HEK293 (cell line): Measurements from ENCODE around the gene RB1.

ENCODE experiments used
- CTCF ChIA-PET: fragments of 350-600 bp; formaldehyde crosslinking; extraction: SDS; loops from one replicate; lab custom pipeline; 2021; ENCODE audit warnings: antibody characterized with exemption; lab: Yijun Ruan, JAX
- POLR2A ChIA-PET: fragments of 300-600 bp; formaldehyde crosslinking; extraction: SDS; loops from one replicate; lab custom pipeline; 2020; ENCODE audit warnings: antibody characterized with exemption, inconsistent platforms; lab: Yijun Ruan, JAX
- H3K27ac ChIP-seq: fragments of 200-500 bp; sonication (Bioruptor generic); 2 replicates; pipeline ENCODE4 v1.5.1; 2014; ENCODE audit warnings: low read depth, low read length, control low read depth, inconsistent platforms; ENCODE audit errors: extremely low read depth
- H3K36me3 ChIP-seq, 2 experiments: fragments of 200-500 bp in 1 of 2; sonication (Bioruptor generic) in 1 of 2; 1 replicate in 1 of 2; 2 replicates in 1 of 2; pipeline ENCODE4 v1.5.1; 2014 to 2017; ENCODE audit warnings: inconsistent platforms in 2 of 2, low read length in 2 of 2; ENCODE audit not compliant: control insufficient read depth in 2 of 2, insufficient read depth in 1 of 2
- H3K4me1 ChIP-seq: fragments of 200-500 bp; sonication (Bioruptor generic); 2 replicates; pipeline ENCODE4 v1.5.1; 2014; ENCODE audit warnings: mild to moderate bottlenecking, low read length, inconsistent platforms; ENCODE audit not compliant: control insufficient read depth, insufficient read depth
- H3K4me3 ChIP-seq: 2 replicates; pipeline ENCODE4 v1.5.1; 2011; ENCODE audit warnings: low read depth, mild to moderate bottlenecking, control low read depth, low read length, moderate library complexity
- H3K9me3 ChIP-seq: fragments of 200-500 bp; sonication (Bioruptor generic); 2 replicates; pipeline ENCODE4 v1.5.1; 2014; ENCODE audit warnings: low read depth, low read length, inconsistent platforms; ENCODE audit not compliant: control insufficient read depth, insufficient read depth
- ATF2 ChIP-seq: fragments of 450-650 bp; formaldehyde crosslinking; IDR thresholded peaks from 2 replicates; pipeline ENCODE4 v1.5.1; 2016; ENCODE audit warnings: missing biosample characterization, missing genetic modification characterization, low read depth
- BCL11A ChIP-seq: fragments of 450-650 bp; formaldehyde crosslinking; IDR thresholded peaks from 2 replicates; pipeline ENCODE4 v1.5.1; 2016; ENCODE audit warnings: low read depth, missing biosample characterization, missing genetic modification characterization
- FEZF1 ChIP-seq: fragments of 450-650 bp; formaldehyde crosslinking; IDR thresholded peaks from 2 replicates; pipeline ENCODE4 v1.5.1; 2016; ENCODE audit warnings: missing biosample characterization, missing genetic modification characterization
- KLF9 ChIP-seq: fragments of 450-650 bp; formaldehyde crosslinking; IDR thresholded peaks from 2 replicates; pipeline ENCODE4 v1.5.1; 2016; ENCODE audit warnings: missing biosample characterization, missing genetic modification characterization, low read depth
- OVOL3 ChIP-seq: fragments of 450-650 bp; formaldehyde crosslinking; IDR thresholded peaks from 2 replicates; pipeline ENCODE4 v1.5.1; 2016; ENCODE audit warnings: missing biosample characterization, missing genetic modification characterization
- ZNF140 ChIP-seq: fragments of 450-650 bp; formaldehyde crosslinking; IDR thresholded peaks from 2 replicates; pipeline ENCODE4 v1.5.1; 2016; ENCODE audit warnings: missing biosample characterization, missing genetic modification characterization
- ZNF157 ChIP-seq: fragments of 450-650 bp; formaldehyde crosslinking; IDR thresholded peaks from 2 replicates; pipeline ENCODE4 v1.5.1; 2016; ENCODE audit warnings: missing biosample characterization, missing genetic modification characterization
- ZNF169 ChIP-seq: fragments of 450-650 bp; formaldehyde crosslinking; IDR thresholded peaks from 2 replicates; pipeline ENCODE4 v1.5.1; 2016; ENCODE audit warnings: missing biosample characterization, missing genetic modification characterization
- ZNF18 ChIP-seq: fragments of 450-650 bp; formaldehyde crosslinking; IDR thresholded peaks from 2 replicates; pipeline ENCODE4 v1.5.1; 2016; ENCODE audit warnings: missing biosample characterization, missing genetic modification characterization
- ZNF221 ChIP-seq: fragments of 450-650 bp; formaldehyde crosslinking; IDR thresholded peaks from 2 replicates; pipeline ENCODE4 v1.5.1; 2017; ENCODE audit warnings: missing biosample characterization, missing genetic modification characterization, borderline replicate concordance
- ZNF248 ChIP-seq: fragments of 450-650 bp; formaldehyde crosslinking; IDR thresholded peaks from 2 replicates; pipeline ENCODE4 v1.5.1; 2017; ENCODE audit warnings: missing biosample characterization, missing genetic modification characterization
- ZNF292 ChIP-seq: fragments of 450-650 bp; formaldehyde crosslinking; IDR thresholded peaks from 2 replicates; pipeline ENCODE4 v1.5.1; 2016; ENCODE audit warnings: low read depth, missing biosample characterization, missing genetic modification characterization, borderline replicate concordance
- ZNF37A ChIP-seq: fragments of 450-650 bp; IDR thresholded peaks from 2 replicates; pipeline ENCODE4 v1.5.1; 2018; ENCODE audit warnings: missing biosample characterization, missing genetic modification characterization
- ZNF473 ChIP-seq: fragments of 450-650 bp; formaldehyde crosslinking; IDR thresholded peaks from 2 replicates; pipeline ENCODE4 v1.5.1; 2017; ENCODE audit warnings: missing biosample characterization, missing genetic modification characterization
- ZNF501 ChIP-seq: fragments of 450-650 bp; formaldehyde crosslinking; IDR thresholded peaks from 2 replicates; pipeline ENCODE4 v1.5.1; 2016; ENCODE audit warnings: missing biosample characterization, missing genetic modification characterization
- ZNF530 ChIP-seq: fragments of 450-650 bp; formaldehyde crosslinking; IDR thresholded peaks from 2 replicates; pipeline ENCODE4 v1.5.1; 2016; ENCODE audit warnings: low read depth, missing biosample characterization, missing genetic modification characterization
- ZNF555 ChIP-seq: fragments of 450-650 bp; formaldehyde crosslinking; conservative IDR thresholded peaks from 2 replicates; pipeline ENCODE4 v1.5.1; 2017; ENCODE audit warnings: missing biosample characterization, mild to moderate bottlenecking, missing genetic modification characterization, inconsistent platforms
- ZNF596 ChIP-seq: fragments of 450-650 bp; IDR thresholded peaks from 2 replicates; pipeline ENCODE4 v1.5.0; 2018; ENCODE audit warnings: missing biosample characterization, mild to moderate bottlenecking, missing genetic modification characterization, moderate library complexity
- ZNF629 ChIP-seq: fragments of 450-650 bp; formaldehyde crosslinking; IDR thresholded peaks from 2 replicates; pipeline ENCODE4 v1.5.1; 2017; ENCODE audit warnings: missing biosample characterization, missing genetic modification characterization
- ZNF701 ChIP-seq: fragments of 450-650 bp; formaldehyde crosslinking; IDR thresholded peaks from 2 replicates; pipeline ENCODE4 v1.5.1; 2016; ENCODE audit warnings: missing biosample characterization, missing genetic modification characterization
- ZNF707 ChIP-seq: fragments of 450-650 bp; formaldehyde crosslinking; IDR thresholded peaks from 2 replicates; pipeline ENCODE4 v1.5.1; 2016; ENCODE audit warnings: missing biosample characterization, missing genetic modification characterization
- ZSCAN4 ChIP-seq: fragments of 450-650 bp; formaldehyde crosslinking; IDR thresholded peaks from 2 replicates; pipeline ENCODE4 v1.5.1; 2017; ENCODE audit warnings: missing biosample characterization, missing genetic modification characterization
- TF ChIP-seq, protein P1 (sequence below): fragments of 450-650 bp; formaldehyde crosslinking; IDR thresholded peaks from 2 replicates; pipeline ENCODE4 v1.5.1; 2017; ENCODE audit warnings: missing biosample characterization, mild to moderate bottlenecking, missing genetic modification characterization, moderate library complexity

RB1 gene

DNA sequence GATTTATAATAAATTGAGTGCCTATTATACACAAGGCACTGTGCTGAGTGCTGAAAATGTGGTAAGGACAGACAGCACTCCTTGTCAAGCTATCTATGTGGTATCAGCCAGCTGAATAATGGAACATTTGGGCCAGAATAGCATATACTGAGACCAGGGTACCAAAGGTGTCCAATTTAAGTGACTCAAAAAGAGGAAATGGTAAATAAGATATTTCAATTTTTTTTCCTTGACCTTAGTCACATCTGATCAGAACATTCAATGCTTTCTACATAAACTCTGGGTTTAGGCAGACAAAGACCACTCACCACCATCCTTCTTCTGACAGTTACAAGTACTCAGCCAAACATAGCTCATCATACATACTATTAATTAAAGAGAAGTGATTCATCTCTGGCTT, 186.1 kb downstream of the RB1 start:
- ChIA-PET POLR2A (no interaction called here), CTCF (interaction anchor here (0.6 kb wide), 1 partner anchor 1949 kb away, joined by 4 read pairs; no protein-coding TSS in a partner anchor)
- no peak for TF ChIP-seq ZNF629 (tag by site-specific recombination)
- no peak for TF ChIP-seq FEZF1 (tag by site-specific recombination)
- no peak for TF ChIP-seq OVOL3 (tag by site-specific recombination)
- Histone ChIP-seq H3K27ac (no peak overlapping the region), H3K36me3 (no peaks in the 10 kb centered on the region), H3K9me3 (no peaks in the 10 kb centered on the region), H3K4me1 (peaks cover 7% of the 10 kb centered on the region), H3K4me3 (no peak overlapping the region)

GRCh38 chr13:48490241-48490640, 186.7 kb downstream of the RB1 start:
- POLR2A ChIA-PET, result no interaction called here
- Histone ChIP-seq H3K4me1 (peaks cover 7% of the 10 kb centered on the region), H3K27ac (no peak overlapping the region), H3K4me3 (no peak overlapping the region), H3K36me3 (no peaks in the 10 kb centered on the region), H3K9me3 (no peaks in the 10 kb centered on the region)
- CTCF ChIA-PET, result interaction anchor here (0.6 kb wide), 1 partner anchor 1950 kb away, joined by 4 read pairs; no protein-coding TSS in a partner anchor
- TF ChIP-seq ZNF707 (tag by site-specific recombination) (no peak), ATF2 (no peak), ZNF555 (tag by site-specific recombination) (no peak), ZNF248 (tag by site-specific recombination) (no peak), ZNF37A (tag by site-specific recombination) (no peak), ZNF157 (tag by site-specific recombination) (no peak), ZNF169 (tag by site-specific recombination) (no peak), ZNF473 (tag by site-specific recombination) (no peak), ZNF221 (tag by site-specific recombination) (no peak), KLF9 (tag by site-specific recombination) (no peak), ZNF701 (tag by site-specific recombination) (no peak), BCL11A (no peak), ZNF501 (tag by site-specific recombination) (no peak), ZNF292 (tag by site-specific recombination) (no peak), ZNF18 (no peak), ZNF596 (tag by site-specific recombination) (no peak), ZNF140 (tag by site-specific recombination) (no peak), ZSCAN4 (tag by site-specific recombination) (no peak), ZNF530 (tag by site-specific recombination) (no peak)
- TF ChIP-seq, protein P1, sequence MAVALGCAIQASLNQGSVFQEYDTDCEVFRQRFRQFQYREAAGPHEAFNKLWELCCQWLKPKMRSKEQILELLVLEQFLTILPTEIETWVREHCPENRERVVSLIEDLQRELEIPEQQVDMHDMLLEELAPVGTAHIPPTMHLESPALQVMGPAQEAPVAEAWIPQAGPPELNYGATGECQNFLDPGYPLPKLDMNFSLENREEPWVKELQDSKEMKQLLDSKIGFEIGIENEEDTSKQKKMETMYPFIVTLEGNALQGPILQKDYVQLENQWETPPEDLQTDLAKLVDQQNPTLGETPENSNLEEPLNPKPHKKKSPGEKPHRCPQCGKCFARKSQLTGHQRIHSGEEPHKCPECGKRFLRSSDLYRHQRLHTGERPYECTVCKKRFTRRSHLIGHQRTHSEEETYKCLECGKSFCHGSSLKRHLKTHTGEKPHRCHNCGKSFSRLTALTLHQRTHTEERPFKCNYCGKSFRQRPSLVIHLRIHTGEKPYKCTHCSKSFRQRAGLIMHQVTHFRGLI, result no peak
